ENCODE measurements around the gene SPOP.

GRCh38 chr17:49565948-49566491 is 111.9 kb downstream of the SPOP start:
- TF ChIP-seq CTCF (IDR thresholded peaks at IDR 0.05) (peak in 1 of 6 experiments; percentile 4), POLR2A (IDR thresholded peaks at IDR 0.05) (no peak)
